Caco-2 (cell line): ENCODE measurements around the gene MEP1B. TPM values are rescaled to one million over a fixed set of nuclear protein-coding genes. Genes with fewer than 3 reads are reported as not detected.

Source experiments
- BruUV-seq: library from RNA; stranded (reverse); fragments of 400-500 nt; replicated peaks from 2 replicates; lab custom pipeline; 2021; lab: Mats Ljungman, UMichigan
- CTCF ChIA-PET: fragments of 300-600 bp; sonication (Branson Sonifier 250); formaldehyde crosslinking; loops from one replicate; lab custom pipeline; 2022; ENCODE audit warnings: antibody characterized with exemption; lab: Charles Lee
- POLR2A ChIA-PET: fragments of 300-600 bp; sonication (Branson Sonifier 250); formaldehyde crosslinking; loops from one replicate; lab custom pipeline; 2022; ENCODE audit warnings: antibody characterized with exemption; lab: Charles Lee
- DNase-seq, 2 experiments: peaks; one replicate each; pipeline versions ENCODE4 v3.0.0 to v3.0.0-alpha.2; 2020 to 2022
- H3K27me3 ChIP-seq: replicated peaks from 2 replicates; pipeline ENCODE4 v1.6.0; 2011; ENCODE audit warnings: low read length; ENCODE audit not compliant: control insufficient read depth, insufficient read depth
- H3K36me3 ChIP-seq: 2 replicates; pipeline ENCODE4 v1.5.1; 2011; ENCODE audit warnings: low read length; ENCODE audit not compliant: control insufficient read depth, insufficient read depth
- H3K4me1 ChIP-seq: fragments of 250-450 bp; sonication (Bioruptor Pico); 2 replicates; pipeline ENCODE4 v1.5.1; 2020; ENCODE audit warnings: mild to moderate bottlenecking
- H3K4me3 ChIP-seq: 2 replicates; pipeline ENCODE4 v1.5.1; 2011; ENCODE audit warnings: low read depth, mild to moderate bottlenecking, control low read depth, low read length
- H3K9me3 ChIP-seq: fragments of 250-450 bp; sonication (Bioruptor Pico); 2 replicates; pipeline ENCODE4 v1.5.1; 2020; ENCODE audit warnings: mild to moderate bottlenecking, moderate library complexity
- H3K27ac Mint-ChIP-seq: one replicate; pipeline ENCODE4 v1.8.0; 2022; ENCODE audit warnings: mixed read lengths; ENCODE audit not compliant: unreplicated experiment
- H3K27me3 Mint-ChIP-seq: one replicate; pipeline ENCODE4 v1.8.0; 2022; ENCODE audit warnings: mixed read lengths; ENCODE audit not compliant: insufficient read depth, unreplicated experiment
- H3K36me3 Mint-ChIP-seq: one replicate; pipeline ENCODE4 v1.8.0; 2022; ENCODE audit warnings: mild to moderate bottlenecking, mixed read lengths; ENCODE audit not compliant: insufficient read depth, unreplicated experiment
- H3K4me1 Mint-ChIP-seq: one replicate; pipeline ENCODE4 v1.8.0; 2022; ENCODE audit warnings: low read depth, mixed read lengths; ENCODE audit not compliant: unreplicated experiment
- H3K4me3 Mint-ChIP-seq: one replicate; pipeline ENCODE4 v1.8.0; 2022; ENCODE audit warnings: mild to moderate bottlenecking, moderate library complexity, mixed read lengths; ENCODE audit not compliant: unreplicated experiment
- H3K9me3 Mint-ChIP-seq: one replicate; pipeline ENCODE4 v1.8.0; 2022; ENCODE audit warnings: mixed read lengths; ENCODE audit not compliant: unreplicated experiment
- CTCF ChIP-seq, 2 experiments: fragments of 200-600 bp in 1 of 2; IDR thresholded peaks; 1 replicate in 1 of 2; 2 replicates in 1 of 2; pipeline versions ENCODE4 v1.5.1 to v1.8.0; 2011 to 2022; ENCODE audit warnings: antibody characterized with exemption in 1 of 2, control low read depth in 1 of 2, inconsistent platforms in 1 of 2, low read depth in 1 of 2, low read length in 1 of 2, mild to moderate bottlenecking in 1 of 2, moderate library complexity in 1 of 2; ENCODE audit not compliant: insufficient read depth in 1 of 2, severe bottlenecking in 1 of 2, unreplicated experiment in 1 of 2
- intact Hi-C: fragments of 100-400 bp; cut with micrococcal nuclease; formaldehyde crosslinking; loops from one replicate; pipeline ENCODE4 v1.10.0; 2022; ENCODE audit not compliant: unreplicated experiment
- total RNA-seq: library from RNA; stranded (reverse); gene quantifications from 2 replicates; pipeline ENCODE4 v1.2.3, GENCODE V29; 2022

The MEP1B gene
- total RNA-seq, 1 experiment from 2014 or later: not detected

GRCh38 chr18:32160547-32160946 is 29.3 kb upstream of the MEP1B start:
- peak; percentile 20 to 51 for DNase-seq
- Histone ChIP-seq H3K27me3 (no peaks in the 10 kb centered on the region), H3K9me3 (no peaks in the 10 kb centered on the region), H3K4me3 (no peak overlapping the region), H3K36me3 (no peaks in the 10 kb centered on the region), H3K4me1 (peaks cover 6% of the 10 kb centered on the region)
- Mint-ChIP-seq H3K4me3 (no peak overlapping the region), H3K36me3 (peaks cover 5% of the 10 kb centered on the region), H3K27me3 (no peaks in the 10 kb centered on the region), H3K27ac (no peak overlapping the region), H3K9me3 (no peaks in the 10 kb centered on the region), H3K4me1 (peaks cover 7% of the 10 kb centered on the region)
- no peak for TF ChIP-seq CTCF (IDR thresholded peaks at IDR 0.05; ENCODE audit: insufficient read depth in 1 of 2, low read depth in 1 of 2, low read length in 1 of 2, severe bottlenecking in 1 of 2, unreplicated experiment in 1 of 2)
- CTCF ChIA-PET: no interaction called here
- no TSS peak for BruUV-seq
- intact Hi-C loops: no loop called here
- POLR2A ChIA-PET: no interaction called here

- TF ChIP-seq CTCF (IDR thresholded peaks at IDR 0.05; ENCODE audit: insufficient read depth in 1 of 2, low read depth in 1 of 2, low read length in 1 of 2, severe bottlenecking in 1 of 2, unreplicated experiment in 1 of 2): no peak
- no peak overlapping the region for H3K27ac Mint-ChIP-seq
- no peaks in the 10 kb centered on the region for H3K27me3 ChIP-seq
- H3K9me3 Mint-ChIP-seq: no peaks in the 10 kb centered on the region
- no peaks in the 10 kb centered on the region for H3K36me3 ChIP-seq
- no TSS peak for BruUV-seq
- H3K4me3 ChIP-seq: no peak overlapping the region
- no peaks in the 10 kb centered on the region for H3K4me1 Mint-ChIP-seq
- ChIA-PET CTCF (no interaction called here), POLR2A (no interaction called here)
- no peaks in the 10 kb centered on the region for H3K9me3 ChIP-seq
- H3K36me3 Mint-ChIP-seq: no peaks in the 10 kb centered on the region
- no peak overlapping the region for H3K4me3 Mint-ChIP-seq
- H3K4me1 ChIP-seq: no peaks in the 10 kb centered on the region
- intact Hi-C loops: no loop called here
- H3K27me3 Mint-ChIP-seq: peaks cover 3% of the 10 kb centered on the region
- no peak for DNase-seq
These were observed 21.7 kb upstream of the MEP1B start for GRCh38 chr18:32167980-32168730.

GRCh38 chr18:32173654-32174053 is 16.2 kb upstream of the MEP1B start:
- Histone ChIP-seq H3K9me3 (no peaks in the 10 kb centered on the region), H3K36me3 (no peaks in the 10 kb centered on the region), H3K4me3 (no peak overlapping the region), H3K27me3 (no peaks in the 10 kb centered on the region), H3K4me1 (no peaks in the 10 kb centered on the region)
- Mint-ChIP-seq H3K4me3 (no peak overlapping the region), H3K36me3 (no peaks in the 10 kb centered on the region), H3K27me3 (peaks cover 3% of the 10 kb centered on the region), H3K4me1 (no peaks in the 10 kb centered on the region), H3K27ac (no peak overlapping the region), H3K9me3 (no peaks in the 10 kb centered on the region)
- intact Hi-C loops: no loop called here
- BruUV-seq: no TSS peak
- ChIA-PET POLR2A (no interaction called here), CTCF (no interaction called here)
- TF ChIP-seq CTCF (IDR thresholded peaks at IDR 0.05; ENCODE audit: insufficient read depth in 1 of 2, low read depth in 1 of 2, low read length in 1 of 2, severe bottlenecking in 1 of 2, unreplicated experiment in 1 of 2): no peak
- no peak for DNase-seq
